Skeletal muscle cell (primary cell): ENCODE results near the gene DCK.
"Not testable (repeated sequence)": the region's sequence is repeated elsewhere in the genome, so short reads cannot be mapped to it uniquely, and the experiment has no call there.

Source experiments
- DNase-seq: peaks from one replicate; pipeline ENCODE4 v3.0.0-alpha.2; 2010; ENCODE audit warnings: low read depth
- H3K4me3 ChIP-seq: 2 replicates; pipeline ENCODE4 v1.5.1; 2011; ENCODE audit warnings: low read depth, mild to moderate bottlenecking, control low read depth, low read length, moderate library complexity

The DCK gene

DNA sequence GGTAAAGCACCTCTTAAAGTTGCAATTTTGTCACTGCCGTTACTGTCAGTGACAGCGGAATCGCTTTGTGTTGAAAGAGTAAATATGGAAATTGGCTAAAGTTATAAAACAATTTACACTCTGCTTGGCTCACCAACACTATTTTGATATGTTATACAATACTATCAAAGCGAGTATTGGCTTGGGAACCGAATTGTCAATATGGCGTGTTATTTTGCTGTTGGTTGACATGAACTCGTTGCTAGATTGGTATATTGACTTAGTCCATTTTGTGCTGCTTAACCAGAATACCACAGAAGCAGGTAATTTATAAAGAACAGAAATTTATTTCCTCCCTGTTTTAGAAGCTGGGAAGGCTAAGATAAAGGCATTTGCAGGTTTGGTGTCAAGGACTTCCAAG, 58.6 kb downstream of the DCK start:
- H3K4me3 ChIP-seq: no peak overlapping the region
- DNase-seq: no peak

GRCh38 chr4:71052716-71053115, 59.3 kb downstream of the DCK start:
- H3K4me3 ChIP-seq: no peak overlapping the region
- DNase-seq: no peak

- H3K4me3 ChIP-seq, DNase-seq: not testable (repeated sequence)
These were observed 60.2 kb downstream of the DCK start for GRCh38 chr4:71053613-71054012.

DNA sequence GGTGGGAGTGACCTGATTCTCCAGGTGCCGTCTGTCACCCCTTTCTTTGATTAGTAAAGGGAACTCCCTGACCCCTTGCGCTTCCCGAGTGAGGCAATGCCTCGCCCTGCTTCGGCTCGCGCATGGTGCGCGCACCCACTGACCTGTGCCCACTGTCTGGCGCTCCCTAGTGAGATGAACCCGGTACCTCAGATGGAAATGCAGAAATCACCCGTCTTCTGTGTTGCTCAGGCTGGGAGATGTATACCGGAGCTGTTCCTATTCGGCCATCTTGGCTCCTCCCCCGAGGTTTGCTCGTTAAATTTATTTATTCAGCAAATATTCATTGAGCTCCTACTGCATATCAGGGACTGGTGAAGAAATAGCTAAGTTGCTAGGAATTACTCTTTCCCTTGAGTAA, 66.1 kb downstream of the DCK start:
- DNase-seq, H3K4me3 ChIP-seq: not testable (repeated sequence)

- no peak for DNase-seq
These were observed 69.0 kb downstream of the DCK start for GRCh38 chr4:71062436-71062835.

DNA sequence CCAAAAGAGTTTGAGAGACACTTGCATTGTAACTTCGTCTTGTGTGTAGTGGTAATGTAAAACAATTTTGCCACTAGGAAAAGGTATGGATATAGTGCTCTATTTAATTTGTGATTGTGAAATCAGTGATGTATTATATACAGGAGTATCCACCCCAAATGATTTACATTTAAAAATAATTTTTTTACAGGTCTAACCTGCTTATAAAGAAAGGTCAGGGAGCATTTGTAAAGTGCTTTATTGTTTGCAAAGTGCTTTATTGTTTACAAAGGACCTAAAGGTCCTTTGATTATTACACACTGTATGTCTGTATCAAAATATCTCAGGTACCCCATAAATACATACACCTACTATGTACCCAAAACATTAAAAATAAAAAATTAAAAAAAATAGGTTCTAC, 70.3 kb downstream of the DCK start:
- H3K4me3 ChIP-seq: no peak overlapping the region
- DNase-seq: no peak

More at GRCh38 chr4:71062436-71062835, 69.0 kb downstream of the DCK start:
- no peak overlapping the region for H3K4me3 ChIP-seq

GRCh38 chr4:71064521-71064920, 71.1 kb downstream of the DCK start:
- no peak for DNase-seq
- no peak overlapping the region for H3K4me3 ChIP-seq

GRCh38 chr4:71065991-71066510, 72.6 kb downstream of the DCK start:
- DNase-seq: no peak
- no peak overlapping the region for H3K4me3 ChIP-seq

- no peak for DNase-seq
- H3K4me3 ChIP-seq: no peak overlapping the region
These were observed 73.6 kb downstream of the DCK start for GRCh38 chr4:71066737-71067716.

- no peak for DNase-seq
- no peak overlapping the region for H3K4me3 ChIP-seq
These were observed 75.6 kb downstream of the DCK start for GRCh38 chr4:71069063-71069462.

GRCh38 chr4:71070015-71070414, 76.6 kb downstream of the DCK start:
- no peak overlapping the region for H3K4me3 ChIP-seq
- DNase-seq: no peak

DNA sequence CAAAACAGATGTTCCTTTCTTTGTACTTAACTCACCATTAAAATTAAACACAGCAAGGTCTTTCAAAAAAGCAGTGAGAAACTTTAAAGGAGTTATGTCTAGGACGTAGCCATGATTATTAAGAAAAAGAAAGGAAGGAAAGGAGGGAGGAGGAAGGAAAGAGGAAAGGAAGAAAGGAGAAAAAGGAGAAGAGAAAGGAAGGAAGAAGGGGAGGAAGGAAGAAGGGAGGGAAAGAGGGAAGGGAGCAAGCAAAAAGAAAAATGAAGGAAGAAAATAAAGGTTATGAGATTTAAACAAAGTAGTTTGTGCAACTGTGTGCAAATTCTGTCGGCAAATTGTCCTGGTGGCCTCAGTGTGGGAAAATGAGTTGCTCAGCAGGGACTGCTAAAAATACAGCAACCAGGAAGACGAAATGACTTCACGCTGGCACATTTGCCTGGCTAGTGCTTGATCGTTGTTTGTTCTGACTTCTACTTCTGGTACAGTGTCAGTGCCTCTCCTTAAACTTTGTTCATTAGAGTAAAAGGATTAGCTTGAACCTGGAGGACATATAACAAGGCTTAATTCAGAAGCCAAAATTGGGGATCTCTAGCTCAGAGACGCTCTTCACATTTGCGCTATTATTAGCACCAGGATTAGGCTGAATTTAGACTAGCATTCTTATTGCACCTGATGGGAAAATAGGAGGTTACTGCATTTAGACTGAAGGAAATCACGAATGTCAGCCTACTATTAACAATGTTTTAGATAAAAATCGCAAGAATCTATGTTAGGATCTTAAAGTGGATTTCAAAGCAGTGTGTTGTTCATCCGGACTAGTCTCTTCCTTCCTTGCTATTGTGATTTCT, 81.2 kb downstream of the DCK start:
- H3K4me3 ChIP-seq: no peak overlapping the region

More for the DNA sequence above, 81.2 kb downstream of the DCK start:
- DNase-seq: no peak
